ENCODE data around the gene SUZ12. TPM values are rescaled to one million over a fixed set of nuclear protein-coding genes. Genes with fewer than 3 reads are reported as not detected.
A peak's percentile ranks its signal among the peaks of the same experiment; 100 is the strongest.

SUZ12 gene
- total and polyA plus RNA-seq, 9 of the 15 experiments (the other 6 are each of a cell fraction or from before 2014, with no cell fraction given), result 19.5 to 64.3 (median 47.2) TPM

GRCh38 chr17:32007463-32008298 lies 70.9 kb downstream of the SUZ12 start (continued):
- TF ChIP-seq GATA2 (CRISPR knock-in tag; IDR thresholded peaks at IDR 0.05) (no peak), ARHGAP35 (IDR thresholded peaks at IDR 0.05; ENCODE audit: partially characterized antibody) (no peak), ZNF518B (CRISPR knock-in tag; IDR thresholded peaks at IDR 0.05) (no peak), PPARD (CRISPR knock-in tag; IDR thresholded peaks at IDR 0.05) (no peak), ZNF263 (CRISPR knock-in tag; IDR thresholded peaks at IDR 0.05; ENCODE audit: borderline replicate concordance) (peak; percentile 51; the same call in 1 of the 2 replicates), ZBTB7A (IDR thresholded peaks at IDR 0.05; ENCODE audit: borderline replicate concordance, control insufficient read depth, low read depth, low read length) (peak; percentile 58; the same call in 1 of the 2 replicates), ESRRA (IDR thresholded peaks at IDR 0.05; ENCODE audit: borderline replicate concordance, low read depth) (no peak), ETS2 (tag; IDR thresholded peaks at IDR 0.05; ENCODE audit: borderline replicate concordance, poor library complexity, severe bottlenecking) (peak; percentile 44), SAP30 (IDR thresholded peaks at IDR 0.05; ENCODE audit: borderline replicate concordance, insufficient read depth, low read depth, low read length, poor library complexity, severe bottlenecking) (peak; percentile 11), ZNF318 (IDR thresholded peaks at IDR 0.05; ENCODE audit: borderline replicate concordance in 1 of 2, low read depth in 1 of 2) (no peak), ZC3H11A (IDR thresholded peaks at IDR 0.05; ENCODE audit: low read depth, low read length) (no peak)
- TF ChIP-seq, protein P1, sequence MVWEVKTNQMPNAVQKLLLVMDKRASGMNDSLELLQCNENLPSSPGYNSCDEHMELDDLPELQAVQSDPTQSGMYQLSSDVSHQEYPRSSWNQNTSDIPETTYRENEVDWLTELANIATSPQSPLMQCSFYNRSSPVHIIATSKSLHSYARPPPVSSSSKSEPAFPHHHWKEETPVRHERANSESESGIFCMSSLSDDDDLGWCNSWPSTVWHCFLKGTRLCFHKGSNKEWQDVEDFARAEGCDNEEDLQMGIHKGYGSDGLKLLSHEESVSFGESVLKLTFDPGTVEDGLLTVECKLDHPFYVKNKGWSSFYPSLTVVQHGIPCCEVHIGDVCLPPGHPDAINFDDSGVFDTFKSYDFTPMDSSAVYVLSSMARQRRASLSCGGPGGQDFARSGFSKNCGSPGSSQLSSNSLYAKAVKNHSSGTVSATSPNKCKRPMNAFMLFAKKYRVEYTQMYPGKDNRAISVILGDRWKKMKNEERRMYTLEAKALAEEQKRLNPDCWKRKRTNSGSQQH (CRISPR knock-in tag; IDR thresholded peaks at IDR 0.05), result no peak

Measured in K562 (cell line).